Esophagus muscularis mucosa (tissue), 4 donors: Measurements from ENCODE around the gene TRAPPC10.

Source experiments
- EP300 ChIP-seq: sonication (generic); formaldehyde crosslinking; IDR thresholded peaks from one replicate; pipeline ENCODE4 v1.6.1; 2017; ENCODE audit warnings: antibody characterized with exemption
- POLR2AphosphoS5 ChIP-seq, 2 donors: sonication (generic); formaldehyde crosslinking; IDR thresholded peaks; one replicate each; pipeline ENCODE4 v1.6.1; 2017; ENCODE audit warnings: antibody characterized with exemption in 2 of 2
- TF ChIP-seq, protein P1 (sequence below), 3 experiments: fragments of 200-600 bp in 2 of 3; fragments of 450-650 bp in 1 of 3; sonication (generic) in 2 of 3; IDR thresholded peaks; one replicate each; pipeline ENCODE4 v1.5.1; 2017 to 2019; ENCODE audit warnings: antibody characterized with exemption in 3 of 3, mild to moderate bottlenecking in 2 of 3, moderate library complexity in 1 of 3

DNA sequence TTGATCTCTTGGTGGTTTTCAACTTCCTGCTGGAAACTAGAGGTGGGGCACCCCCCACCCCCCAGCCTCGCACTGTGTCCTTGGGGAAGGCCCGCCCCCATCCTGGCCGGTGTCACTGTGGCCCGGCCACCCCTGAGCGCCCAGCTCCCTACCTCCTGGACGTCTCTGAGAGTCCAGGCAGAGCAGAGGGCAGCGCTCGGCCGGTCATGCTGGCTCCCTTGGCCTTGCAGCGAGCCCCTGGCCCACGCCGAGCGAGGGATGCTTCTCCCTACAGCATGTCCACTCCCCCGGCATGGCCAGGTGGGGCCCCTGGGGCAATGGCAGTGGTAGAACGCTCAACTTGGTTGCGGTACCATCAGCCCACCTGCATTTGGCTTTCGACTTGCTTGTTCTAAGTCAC is 28.7 kb upstream of the TRAPPC10 start:
- TF ChIP-seq, protein P1, sequence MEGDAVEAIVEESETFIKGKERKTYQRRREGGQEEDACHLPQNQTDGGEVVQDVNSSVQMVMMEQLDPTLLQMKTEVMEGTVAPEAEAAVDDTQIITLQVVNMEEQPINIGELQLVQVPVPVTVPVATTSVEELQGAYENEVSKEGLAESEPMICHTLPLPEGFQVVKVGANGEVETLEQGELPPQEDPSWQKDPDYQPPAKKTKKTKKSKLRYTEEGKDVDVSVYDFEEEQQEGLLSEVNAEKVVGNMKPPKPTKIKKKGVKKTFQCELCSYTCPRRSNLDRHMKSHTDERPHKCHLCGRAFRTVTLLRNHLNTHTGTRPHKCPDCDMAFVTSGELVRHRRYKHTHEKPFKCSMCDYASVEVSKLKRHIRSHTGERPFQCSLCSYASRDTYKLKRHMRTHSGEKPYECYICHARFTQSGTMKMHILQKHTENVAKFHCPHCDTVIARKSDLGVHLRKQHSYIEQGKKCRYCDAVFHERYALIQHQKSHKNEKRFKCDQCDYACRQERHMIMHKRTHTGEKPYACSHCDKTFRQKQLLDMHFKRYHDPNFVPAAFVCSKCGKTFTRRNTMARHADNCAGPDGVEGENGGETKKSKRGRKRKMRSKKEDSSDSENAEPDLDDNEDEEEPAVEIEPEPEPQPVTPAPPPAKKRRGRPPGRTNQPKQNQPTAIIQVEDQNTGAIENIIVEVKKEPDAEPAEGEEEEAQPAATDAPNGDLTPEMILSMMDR (IDR thresholded peaks at IDR 0.05): no peak
- TF ChIP-seq POLR2AphosphoS5 (IDR thresholded peaks at IDR 0.05) (no peak), EP300 (no peak)
